HG03432 (cell line): ENCODE results near the gene HELT.
A peak's percentile ranks its signal among the peaks of the same experiment; 100 is the strongest.
"Not testable (repeated sequence)": the region's sequence is repeated elsewhere in the genome, so short reads cannot be mapped to it uniquely, and the experiment has no call there.

ENCODE experiments used
- ATAC-seq: cut with Tn5 transposase; IDR thresholded peaks from one replicate; pipeline ENCODE4 v1.9.1; 2021; ENCODE audit warnings: mild to moderate bottlenecking, moderate library complexity; ENCODE audit not compliant: unreplicated experiment

HELT gene

GRCh38 chr4:185035284-185035683 lies 17.0 kb downstream of the HELT start:
- ATAC-seq: no peak

- ATAC-seq: no peak
Measured at GRCh38 chr4:185036019-185036418, 17.7 kb downstream of the HELT start.

- ATAC-seq: no peak
Measured at GRCh38 chr4:185036842-185037241, 18.6 kb downstream of the HELT start.

- ATAC-seq: peak; percentile 81
Measured at GRCh38 chr4:185039508-185040273, 21.4 kb downstream of the HELT start.

- no peak for ATAC-seq
Measured at GRCh38 chr4:185040523-185040922, 22.2 kb downstream of the HELT start.

GRCh38 chr4:185050286-185050685 lies 32.0 kb downstream of the HELT start:
- ATAC-seq: not testable (repeated sequence)

- not testable (repeated sequence) for ATAC-seq
Measured at GRCh38 chr4:185051283-185051682, 33.0 kb downstream of the HELT start.

- no peak for ATAC-seq
Measured at GRCh38 chr4:185053746-185054145, 35.5 kb downstream of the HELT start.

- no peak for ATAC-seq
Measured at GRCh38 chr4:185054272-185054671, 36.0 kb downstream of the HELT start.

GRCh38 chr4:185054886-185055285 lies 36.6 kb downstream of the HELT start:
- ATAC-seq: no peak

- no peak for ATAC-seq
Measured at GRCh38 chr4:185061610-185062009, 43.3 kb downstream of the HELT start.

- ATAC-seq: no peak
Measured at GRCh38 chr4:185062606-185063005, 44.3 kb downstream of the HELT start.

GRCh38 chr4:185066179-185066578 lies 47.9 kb downstream of the HELT start:
- ATAC-seq: no peak

- no peak for ATAC-seq
Measured at GRCh38 chr4:185068837-185069236, 50.5 kb downstream of the HELT start.
